Endothelial cell of umbilical vein (primary cell): ENCODE data around the gene ICE1. TPM values are rescaled to one million over a fixed set of nuclear protein-coding genes. Genes with fewer than 3 reads are reported as not detected.

ENCODE experiments used
- BruUV-seq: library from RNA; stranded (reverse); fragments of 400-500 nt; replicated peaks from 2 replicates; lab custom pipeline; 2021; lab: Mats Ljungman, UMichigan
- CTCF ChIA-PET: fragments of 300-600, 350-600 bp; sonication (Branson Sonifier 250); formaldehyde crosslinking; loops from one replicate; lab custom pipeline; 2021; ENCODE audit warnings: antibody characterized with exemption, inconsistent platforms; lab: Charles Lee
- POLR2A ChIA-PET: fragments of 300-600, 350-600 bp; sonication (Branson Sonifier 250); formaldehyde crosslinking; loops from one replicate; lab custom pipeline; 2021; ENCODE audit warnings: antibody characterized with exemption, inconsistent platforms; lab: Charles Lee
- DNase-seq: peaks from one replicate; pipeline ENCODE4 v3.0.0-alpha.2; 2011; ENCODE audit warnings: low read depth, low spot score
- FAIRE-seq: peaks from 2 replicates; lab custom pipeline; 2011; peaks lifted over from hg19 to GRCh38; lab: Jason Lieb, UNC
- H2AFZ ChIP-seq: 2 replicates; pipeline ENCODE4 v1.6.0; 2012; ENCODE audit warnings: low read depth, low read length, control low read depth, inconsistent platforms
- H3K27ac ChIP-seq: 2 replicates; pipeline ENCODE4 v1.5.1; 2011; ENCODE audit warnings: low read depth, mild to moderate bottlenecking, control low read depth, low read length, moderate library complexity; ENCODE audit not compliant: insufficient read depth
- H3K27me3 ChIP-seq, 2 experiments: 2 replicates each; pipeline versions ENCODE4 v1.6.0 to v1.6.1; 2011; ENCODE audit warnings: low read length in 2 of 2, mixed read lengths in 1 of 2; ENCODE audit not compliant: control insufficient read depth in 2 of 2, insufficient read depth in 2 of 2
- H3K36me3 ChIP-seq, 2 experiments: 2 replicates in 1 of 2; 3 replicates in 1 of 2; pipeline ENCODE4 v1.5.1; 2011; ENCODE audit warnings: low read length in 2 of 2, mild to moderate bottlenecking in 1 of 2, moderate library complexity in 1 of 2; ENCODE audit not compliant: control insufficient read depth in 2 of 2, insufficient read depth in 2 of 2; ENCODE audit errors: extremely low read depth in 1 of 2
- H3K4me1 ChIP-seq: 3 replicates; pipeline ENCODE4 v1.5.1; 2011; ENCODE audit warnings: mild to moderate bottlenecking, low read length; ENCODE audit not compliant: control insufficient read depth, insufficient read depth; ENCODE audit errors: extremely low read depth
- H3K4me2 ChIP-seq: 2 replicates; pipeline ENCODE4 v1.6.1; 2011; ENCODE audit warnings: low read length, control low read depth, mixed read lengths; ENCODE audit not compliant: insufficient read depth
- H3K4me3 ChIP-seq, 3 experiments: fragments of 200-600 bp in 1 of 3; sonication (generic), shearing (Covaris generic) in 1 of 3; replicated peaks in 1 of 3; 2 replicates each; pipeline ENCODE4 v1.5.1; 2011 to 2016; ENCODE audit warnings: control low read depth in 3 of 3, low read length in 3 of 3, mild to moderate bottlenecking in 2 of 3, inconsistent platforms in 1 of 3, low read depth in 1 of 3, moderate library complexity in 1 of 3; ENCODE audit not compliant: insufficient read depth in 1 of 3
- H3K79me2 ChIP-seq: 2 replicates; pipeline ENCODE4 v1.6.0; 2012; ENCODE audit warnings: low read length, inconsistent platforms; ENCODE audit not compliant: control insufficient read depth, insufficient read depth
- H3K9ac ChIP-seq: replicated peaks from 2 replicates; pipeline ENCODE3; 2011; ENCODE audit warnings: low read length, control low read depth; ENCODE audit not compliant: insufficient read depth; ENCODE audit errors: extremely low read depth
- H3K9me1 ChIP-seq: replicated peaks from 3 replicates; pipeline ENCODE4 v1.6.0; 2011; ENCODE audit warnings: mild to moderate bottlenecking, low read length; ENCODE audit not compliant: control insufficient read depth, insufficient read depth; ENCODE audit errors: extremely low read depth
- H3K9me3 ChIP-seq: replicated peaks from 2 replicates; pipeline ENCODE4 v1.5.1; 2012; ENCODE audit warnings: low read length, inconsistent platforms; ENCODE audit not compliant: control insufficient read depth, insufficient read depth
- H4K20me1 ChIP-seq: replicated peaks from 2 replicates; pipeline ENCODE3; 2011; ENCODE audit warnings: mild to moderate bottlenecking, low read length; ENCODE audit not compliant: control insufficient read depth, insufficient read depth; ENCODE audit errors: extremely low read depth
- CTCF ChIP-seq, 2 donors: IDR thresholded peaks; 1 replicate in 1 of 2; 2 replicates in 1 of 2; pipeline ENCODE4 v1.5.1; 2011; ENCODE audit warnings: low read length in 2 of 2, mild to moderate bottlenecking in 2 of 2, moderate library complexity in 2 of 2, control low read depth in 1 of 2, inconsistent platforms in 1 of 2, low read depth in 1 of 2; ENCODE audit not compliant: insufficient read depth in 1 of 2; ENCODE audit errors: extremely low read depth in 1 of 2
- EZH2 ChIP-seq: IDR thresholded peaks from 2 replicates; pipeline ENCODE4 v1.6.1; 2012; ENCODE audit warnings: borderline replicate concordance, low read depth, mild to moderate bottlenecking, moderate library complexity, low read length, inconsistent platforms; ENCODE audit not compliant: severe bottlenecking
- FOS ChIP-seq: IDR thresholded peaks from 2 replicates; pipeline ENCODE4 v1.6.1; 2011; ENCODE audit warnings: mild to moderate bottlenecking, low read length, moderate library complexity, borderline replicate concordance; ENCODE audit not compliant: insufficient read depth
- GATA2 ChIP-seq: IDR thresholded peaks from 2 replicates; pipeline ENCODE4 v1.7.0; 2011; ENCODE audit warnings: low read depth, mild to moderate bottlenecking, moderate library complexity, mixed read lengths, low read length; ENCODE audit not compliant: insufficient read length, insufficient read depth
- JUN ChIP-seq: IDR thresholded peaks from 2 replicates; pipeline ENCODE4 v1.6.1; 2011; ENCODE audit warnings: borderline replicate concordance, low read depth; ENCODE audit not compliant: insufficient read length, insufficient read depth
- MAX ChIP-seq: IDR thresholded peaks from 2 replicates; pipeline ENCODE4 v1.6.1; 2011; ENCODE audit not compliant: insufficient read depth, insufficient read length
- MYC ChIP-seq: IDR thresholded peaks from one replicate; pipeline ENCODE4 v1.6.1; 2011; ENCODE audit warnings: mild to moderate bottlenecking, low read depth, low read length
- POLR2A ChIP-seq: IDR thresholded peaks from 2 replicates; pipeline ENCODE4 v1.6.1; 2012; ENCODE audit warnings: low read depth, mild to moderate bottlenecking, control low read depth, low read length
- POLR2AphosphoS5 ChIP-seq: IDR thresholded peaks from 2 replicates; pipeline ENCODE4 v1.6.1; 2012; ENCODE audit warnings: low read depth, mild to moderate bottlenecking, control low read depth, low read length, moderate library complexity; ENCODE audit not compliant: insufficient read depth
- dilution Hi-C: fragments of 300-500 bp; cut with MboI; formaldehyde crosslinking; loops from one replicate; pipeline ENCODE4 v1.15.0; 2019; ENCODE audit warnings: low sequenced_read_pairs; ENCODE audit not compliant: extremely low pct_ligation_motif_present
- intact Hi-C: fragments of 100-400 bp; cut with micrococcal nuclease; formaldehyde crosslinking; loops from one replicate; pipeline ENCODE4 v1.10.0; 2022
- polyA plus RNA-seq, 4 experiments: library from polyadenylated mRNA; depleted of rRNA in 3 of 4; stranded (reverse) in 3 of 4; unstranded in 1 of 4; fragments of >200 nt; gene quantifications; 2 replicates each; pipeline versions ENCODE4 v1.2.1 to v1.2.3, GENCODE V29; 2011 to 2012; ENCODE audit warnings: missing spikeins in 1 of 4
- total RNA-seq: library from RNA; stranded (reverse); gene quantifications from 2 replicates; pipeline ENCODE4 v1.2.3, GENCODE V29; 2021

The ICE1 gene
- total and polyA plus RNA-seq, 2 donors (not counting 3 experiments of a cell fraction or from before 2014, with no cell fraction given), result 8.8 to 29.1 TPM

GRCh38 chr5:5461012-5461411 is 38.5 kb downstream of the ICE1 start:
- BruUV-seq, result no TSS peak
- H3K4me1 ChIP-seq, result no peaks in the 10 kb centered on the region
- no peaks in the 10 kb centered on the region for H3K79me2 ChIP-seq
- FAIRE-seq (no peak), DNase-seq (no peak)
- H4K20me1 ChIP-seq, result peaks cover 1% of the 10 kb centered on the region
- no peak for TF ChIP-seq MYC
- no peak for TF ChIP-seq MAX
- TF ChIP-seq FOS, result no peak
- TF ChIP-seq EZH2, result no peak
- no peak for TF ChIP-seq GATA2
- TF ChIP-seq POLR2AphosphoS5, result no peak
- no peak for TF ChIP-seq CTCF (IDR thresholded peaks at IDR 0.05; ENCODE audit: extremely low read depth in 1 of 2, insufficient read depth in 1 of 2, low read depth in 1 of 2, low read length in 2 of 2)
- TF ChIP-seq JUN, result no peak
- TF ChIP-seq POLR2A, result no peak
- ChIA-PET POLR2A (no interaction called here), CTCF (no interaction called here)
- no peaks in the 10 kb centered on the region for H3K9me3 ChIP-seq
- H3K4me3 ChIP-seq, result no peak overlapping the region
- H3K27ac ChIP-seq, result no peak overlapping the region
- H3K9ac ChIP-seq, result no peak overlapping the region
- no peak overlapping the region for H2AFZ ChIP-seq
- no peaks in the 10 kb centered on the region for H3K9me1 ChIP-seq
- peaks cover 28 to 29% of the 10 kb centered on the region in 2 experiments for H3K36me3 ChIP-seq
- H3K4me2 ChIP-seq, result no peak overlapping the region
- H3K27me3 ChIP-seq, result no peaks in the 10 kb centered on the region
- intact Hi-C loops, result no loop called here
- dilution Hi-C loops, result no loop called here
